ENCODE data around the gene HMHB1.

The HMHB1 gene

GRCh38 chr5:143812085-143812705, at the start of gene HMHB1:
TSS of gene HMHB1 (plus strand) at chr5:143812161.
- DNase-seq (ENCODE audit: low read depth, low spot score): no peak

GRCh38 chr5:143762636-143763220, 49.2 kb upstream of the HMHB1 start:
- DNase-seq (ENCODE audit: low read depth, low spot score): no peak

GRCh38 chr5:143767162-143767561, 44.8 kb upstream of the HMHB1 start:
- no peak for DNase-seq (ENCODE audit: low read depth, low spot score)

GRCh38 chr5:143769026-143769786, 42.8 kb upstream of the HMHB1 start:
- DNase-seq (ENCODE audit: low read depth, low spot score): no peak

- DNase-seq (ENCODE audit: low read depth, low spot score): no peak
These were observed 41.5 kb upstream of the HMHB1 start for GRCh38 chr5:143770450-143770849.

- no peak for DNase-seq (ENCODE audit: low read depth, low spot score)
These were observed 40.8 kb upstream of the HMHB1 start for GRCh38 chr5:143771189-143771588.

GRCh38 chr5:143771602-143772001, 40.4 kb upstream of the HMHB1 start:
- DNase-seq (ENCODE audit: low read depth, low spot score): no peak

GRCh38 chr5:143772621-143773020, 39.3 kb upstream of the HMHB1 start:
- DNase-seq (ENCODE audit: low read depth, low spot score): no peak

- DNase-seq (ENCODE audit: low read depth, low spot score): no peak
These were observed 36.7 kb upstream of the HMHB1 start for GRCh38 chr5:143775258-143775657.

- DNase-seq (ENCODE audit: low read depth, low spot score): no peak
These were observed 35.0 kb upstream of the HMHB1 start for GRCh38 chr5:143776951-143777350.

GRCh38 chr5:143779506-143779905, 32.5 kb upstream of the HMHB1 start:
- DNase-seq (ENCODE audit: low read depth, low spot score): no peak

- no peak for DNase-seq (ENCODE audit: low read depth, low spot score)
These were observed 29.9 kb upstream of the HMHB1 start for GRCh38 chr5:143781993-143782520.

- DNase-seq (ENCODE audit: low read depth, low spot score): no peak
These were observed 29.2 kb upstream of the HMHB1 start for GRCh38 chr5:143782588-143783386.

GRCh38 chr5:143788401-143788800, 23.6 kb upstream of the HMHB1 start:
- DNase-seq (ENCODE audit: low read depth, low spot score): no peak

- DNase-seq (ENCODE audit: low read depth, low spot score): no peak
These were observed 21.4 kb upstream of the HMHB1 start for GRCh38 chr5:143790457-143791112.

GRCh38 chr5:143791848-143792731, 19.9 kb upstream of the HMHB1 start:
- no peak for DNase-seq (ENCODE audit: low read depth, low spot score)

- no peak for DNase-seq (ENCODE audit: low read depth, low spot score)
These were observed 18.7 kb upstream of the HMHB1 start for GRCh38 chr5:143793249-143793648.

GRCh38 chr5:143796125-143796524, 15.8 kb upstream of the HMHB1 start:
- DNase-seq (ENCODE audit: low read depth, low spot score): no peak

- DNase-seq (ENCODE audit: low read depth, low spot score): no peak
These were observed 15.2 kb upstream of the HMHB1 start for GRCh38 chr5:143796753-143797152.

GRCh38 chr5:143800715-143801114, 11.2 kb upstream of the HMHB1 start:
- DNase-seq (ENCODE audit: low read depth, low spot score): no peak
